GM19452 (cell line): ENCODE measurements around the gene TOB1.
"Not testable (repeated sequence)": the region's sequence is repeated elsewhere in the genome, so short reads cannot be mapped to it uniquely, and the experiment has no call there.

ENCODE experiments used
- ATAC-seq: cut with Tn5 transposase; IDR thresholded peaks from one replicate; pipeline ENCODE4 v1.9.1; 2021; ENCODE audit not compliant: unreplicated experiment

Gene TOB1

DNA sequence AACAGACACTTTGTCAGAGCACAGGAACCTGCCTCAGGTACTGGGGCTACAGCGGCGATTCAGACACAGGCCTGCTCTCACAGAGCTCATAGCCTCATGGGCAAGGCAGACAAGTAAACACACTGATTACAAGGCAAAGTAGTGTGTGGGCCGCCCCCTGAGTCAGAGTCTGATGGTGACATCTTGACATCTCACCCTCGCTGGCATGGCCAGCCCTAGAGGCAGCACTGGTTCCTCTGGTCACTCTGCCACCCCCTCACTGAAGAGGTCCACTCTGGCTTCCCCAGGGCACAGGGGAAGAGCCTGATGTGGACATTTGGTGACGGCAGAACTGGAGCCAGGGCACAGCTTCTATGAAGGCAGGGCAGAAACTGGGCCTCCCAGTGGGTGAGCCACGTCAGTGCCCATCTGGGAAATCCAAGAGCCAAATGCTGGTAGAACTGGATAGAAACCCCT is 32.9 kb upstream of the TOB1 start:
- no peak for ATAC-seq

DNA sequence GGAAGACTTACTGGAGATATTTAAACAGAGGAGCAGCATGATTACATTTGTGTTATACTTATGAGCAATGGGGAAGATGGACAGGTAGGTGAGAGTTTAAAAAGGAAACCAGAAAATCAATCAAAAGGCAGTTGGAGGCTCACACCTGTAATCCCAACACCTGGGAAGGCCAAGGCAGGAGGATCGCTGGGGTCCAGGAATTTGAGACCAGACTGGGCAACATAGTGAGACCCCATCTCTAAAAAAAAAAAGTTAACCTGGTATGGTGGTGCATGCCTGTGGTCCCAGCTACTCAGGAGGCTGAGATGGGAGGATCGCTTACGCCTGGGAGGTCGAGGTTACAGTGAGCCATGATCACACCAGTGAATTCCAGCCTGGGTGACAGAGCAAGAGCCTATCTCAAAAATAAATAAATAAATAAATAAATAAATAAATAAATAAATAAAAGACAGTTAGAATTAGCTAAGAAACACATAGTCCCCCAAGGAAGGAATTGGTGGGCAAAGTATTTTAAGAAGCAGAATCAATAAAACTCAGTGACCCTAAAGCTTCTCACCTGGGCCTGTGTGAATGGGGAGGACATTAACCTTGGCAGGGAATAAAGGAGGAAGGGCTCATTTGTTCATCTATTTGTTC is 32.3 kb upstream of the TOB1 start:
- no peak for ATAC-seq

DNA sequence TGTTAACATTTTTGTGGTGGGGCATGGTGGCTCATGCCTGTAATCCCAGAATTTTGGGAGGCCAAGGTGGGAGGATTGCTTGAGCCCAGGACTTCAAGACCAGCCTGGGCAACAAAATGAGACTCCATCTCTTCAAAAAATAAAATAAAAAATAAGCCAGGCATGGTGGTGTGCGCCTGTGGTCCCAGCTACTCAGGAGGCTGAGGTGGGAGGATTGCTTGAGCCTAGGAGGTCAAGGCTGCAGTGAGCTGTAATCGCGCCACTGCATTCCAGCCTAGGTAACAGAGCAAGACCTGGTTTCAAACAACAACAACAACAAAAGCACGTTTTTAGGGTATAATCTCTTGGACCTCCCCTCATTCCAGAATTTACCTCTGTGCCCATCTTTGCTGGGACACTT is 28.4 kb upstream of the TOB1 start:
- not testable (repeated sequence) for ATAC-seq

DNA sequence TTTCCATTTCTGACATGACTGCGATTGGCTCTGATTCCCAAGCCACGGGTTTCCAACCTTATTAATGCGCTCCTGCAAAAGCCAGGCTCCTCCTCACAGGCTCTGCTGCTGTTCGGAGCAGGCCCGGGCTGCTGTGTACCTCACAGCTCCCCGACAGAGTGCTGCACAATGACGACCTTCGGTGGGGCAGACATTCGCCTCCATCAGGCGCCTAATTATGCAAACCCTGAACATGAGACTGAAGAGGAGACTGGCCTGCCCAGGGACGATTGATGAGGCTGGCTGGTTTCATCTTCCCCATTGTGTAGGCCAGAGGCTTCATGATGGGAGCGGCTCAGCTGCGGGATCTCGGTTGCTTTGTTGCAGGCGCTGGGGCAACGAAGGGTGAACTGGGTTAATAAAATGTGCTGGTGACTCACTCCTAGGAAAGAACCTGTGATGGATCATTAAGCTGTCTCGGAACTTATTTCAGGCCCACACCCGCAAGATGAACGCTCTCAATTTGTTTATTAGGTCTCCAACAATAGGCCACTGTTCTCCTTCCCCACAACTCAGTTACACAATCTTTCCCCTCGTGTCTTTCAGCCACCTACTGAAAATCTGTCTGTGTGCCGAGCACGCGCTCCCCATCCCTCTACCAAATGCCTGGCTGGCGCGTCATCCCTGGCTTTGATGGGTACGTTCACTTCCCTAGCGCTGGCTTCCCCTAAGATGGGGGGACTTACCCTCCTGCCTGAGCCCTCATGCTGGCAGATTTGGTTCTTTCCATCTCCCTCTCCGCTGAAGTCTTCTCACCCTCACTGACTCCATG is 27.2 kb upstream of the TOB1 start:
- no peak for ATAC-seq

DNA sequence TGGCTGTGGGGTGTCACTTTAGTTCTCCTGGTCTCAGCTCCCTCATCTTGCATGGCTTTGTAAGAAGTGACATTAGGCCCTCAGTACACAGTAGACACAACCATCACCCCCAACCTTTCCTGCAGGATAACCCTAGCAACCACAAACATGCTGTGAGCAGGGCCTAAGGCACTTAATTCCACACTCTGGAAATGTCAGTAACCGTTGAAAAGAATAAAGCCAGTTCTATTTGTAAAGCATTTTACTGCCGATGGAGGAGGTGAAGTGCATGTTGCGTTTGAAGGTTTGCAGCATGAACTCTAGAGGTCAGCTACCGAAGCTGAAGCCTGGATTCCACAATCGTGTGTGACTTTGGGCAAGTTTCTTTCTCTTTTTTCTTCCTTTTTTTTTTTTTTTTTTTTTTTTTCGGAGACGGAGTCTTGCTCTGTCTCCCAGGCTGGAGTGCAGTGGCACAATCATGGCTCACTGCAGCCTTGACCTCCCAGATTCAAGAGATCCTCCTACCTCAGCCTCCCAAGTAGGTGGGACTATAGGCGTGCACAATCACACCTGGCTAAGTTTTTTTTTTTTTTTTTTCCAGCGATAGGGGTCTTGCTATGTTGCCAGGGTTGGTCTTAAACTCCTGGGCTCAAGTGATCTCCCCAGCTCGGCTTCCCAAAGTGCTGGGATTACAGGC is 26.1 kb upstream of the TOB1 start:
- no peak for ATAC-seq

DNA sequence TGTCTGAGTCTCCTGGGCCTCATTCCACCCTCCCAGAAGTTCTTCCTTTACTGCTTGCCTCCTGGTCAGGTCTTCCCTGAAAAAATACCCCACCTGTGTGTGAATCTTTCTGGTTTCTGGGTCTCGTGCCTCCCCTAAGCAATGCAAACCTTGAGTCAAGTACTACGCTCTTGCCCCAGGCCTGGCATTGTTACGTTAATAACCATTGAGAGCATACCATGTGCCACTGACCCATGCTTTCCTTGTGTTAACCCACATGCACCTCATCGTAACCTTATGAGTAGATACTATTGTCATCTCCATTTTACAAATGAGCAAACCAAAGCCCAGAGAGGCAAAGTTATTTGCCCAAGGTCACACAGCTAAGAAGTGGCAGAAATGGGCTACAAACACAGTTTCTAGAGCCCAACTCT is 25.4 kb upstream of the TOB1 start:
- ATAC-seq, result no peak

DNA sequence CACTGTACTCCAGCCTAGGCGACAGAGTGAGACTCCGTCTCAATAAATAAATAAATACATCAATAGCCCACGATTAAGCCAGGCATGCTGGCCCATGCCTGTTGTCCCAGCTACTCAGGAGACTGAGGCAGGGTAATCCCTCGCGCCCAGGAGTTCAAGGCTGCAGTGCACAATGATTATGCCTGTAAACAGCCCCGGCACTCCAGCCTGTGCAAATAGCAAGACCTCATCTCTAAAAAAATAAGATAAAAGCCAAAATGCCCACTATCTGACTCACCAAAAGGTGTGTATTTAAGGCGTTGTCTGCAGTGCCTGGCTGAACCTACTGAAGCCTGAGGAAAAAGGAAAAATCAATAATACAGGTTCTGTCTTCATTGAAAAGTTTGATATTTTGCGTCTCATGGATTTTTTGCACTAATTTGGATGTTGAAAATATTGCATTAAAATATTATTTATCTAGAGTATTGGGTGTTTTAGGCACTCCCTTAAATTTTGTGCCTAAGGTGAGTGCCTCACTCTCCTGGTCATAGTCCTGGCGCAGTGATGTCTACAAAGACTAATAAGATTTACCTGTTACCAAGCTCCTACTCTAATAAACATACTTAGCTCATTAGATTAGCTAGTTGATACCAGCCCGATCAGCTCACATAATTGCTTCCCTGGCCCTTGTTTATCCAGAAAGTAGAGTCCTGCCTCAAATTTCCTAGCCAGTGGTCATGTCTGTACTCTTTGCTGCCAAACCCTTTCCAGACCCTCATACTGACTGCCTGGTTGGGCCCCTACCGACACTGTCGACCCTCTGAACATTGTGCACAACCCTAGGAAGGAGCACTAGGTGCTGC is 24.7 kb upstream of the TOB1 start:
- no peak for ATAC-seq

DNA sequence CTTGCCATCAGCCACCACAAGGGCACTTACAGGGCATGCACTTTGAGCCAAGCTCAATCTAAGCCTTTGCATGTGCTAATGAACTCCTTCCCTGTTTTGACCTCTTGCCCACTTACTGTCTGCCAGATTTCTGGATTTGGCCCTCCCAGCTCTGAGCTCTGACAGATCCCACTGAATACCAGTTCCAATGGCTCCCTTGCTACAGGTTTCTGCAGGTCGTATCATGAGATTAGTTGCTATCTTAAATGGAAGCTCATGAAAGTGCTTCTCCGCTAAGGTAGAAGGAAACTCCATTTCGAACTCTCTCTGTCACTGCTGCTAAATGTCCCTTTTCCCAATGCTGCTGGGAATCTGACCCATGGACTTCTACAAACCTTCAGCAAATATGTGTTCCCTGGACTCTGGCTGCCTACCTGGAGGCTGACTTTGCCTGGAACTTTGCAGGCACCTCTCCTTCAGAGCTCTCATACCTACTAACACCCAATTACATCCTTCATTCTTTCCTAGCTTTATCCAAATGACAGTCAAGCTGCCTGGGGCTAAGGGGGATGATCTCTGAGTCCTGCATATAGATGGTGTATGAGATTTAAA is 23.5 kb upstream of the TOB1 start:
- no peak for ATAC-seq

DNA sequence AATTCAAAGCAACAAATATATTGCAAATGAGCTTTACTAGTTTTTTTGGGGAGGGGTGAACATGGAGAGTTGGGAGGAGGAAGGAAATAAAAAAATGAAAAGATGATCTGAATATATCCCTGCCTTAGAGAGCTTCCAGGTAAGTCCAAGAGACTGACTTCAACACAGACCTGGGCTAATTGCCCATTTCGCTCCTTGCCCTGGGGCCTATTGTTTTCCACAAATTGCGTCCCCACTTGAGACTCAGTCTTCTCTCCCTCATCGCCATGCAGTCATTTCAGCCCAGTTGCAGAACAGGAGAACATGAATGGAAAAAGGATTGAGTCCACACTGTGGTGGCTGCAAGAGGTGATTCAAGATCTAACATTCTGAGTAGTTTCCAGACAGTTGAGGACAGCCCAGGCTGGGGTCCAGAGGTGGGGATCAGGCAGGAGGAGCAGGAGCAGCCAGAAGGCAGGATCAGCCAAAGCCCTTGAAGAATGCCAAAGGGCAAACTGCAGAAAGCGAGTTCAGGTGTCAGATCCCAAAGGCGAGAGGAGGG is 21.6 kb upstream of the TOB1 start:
- no peak for ATAC-seq

DNA sequence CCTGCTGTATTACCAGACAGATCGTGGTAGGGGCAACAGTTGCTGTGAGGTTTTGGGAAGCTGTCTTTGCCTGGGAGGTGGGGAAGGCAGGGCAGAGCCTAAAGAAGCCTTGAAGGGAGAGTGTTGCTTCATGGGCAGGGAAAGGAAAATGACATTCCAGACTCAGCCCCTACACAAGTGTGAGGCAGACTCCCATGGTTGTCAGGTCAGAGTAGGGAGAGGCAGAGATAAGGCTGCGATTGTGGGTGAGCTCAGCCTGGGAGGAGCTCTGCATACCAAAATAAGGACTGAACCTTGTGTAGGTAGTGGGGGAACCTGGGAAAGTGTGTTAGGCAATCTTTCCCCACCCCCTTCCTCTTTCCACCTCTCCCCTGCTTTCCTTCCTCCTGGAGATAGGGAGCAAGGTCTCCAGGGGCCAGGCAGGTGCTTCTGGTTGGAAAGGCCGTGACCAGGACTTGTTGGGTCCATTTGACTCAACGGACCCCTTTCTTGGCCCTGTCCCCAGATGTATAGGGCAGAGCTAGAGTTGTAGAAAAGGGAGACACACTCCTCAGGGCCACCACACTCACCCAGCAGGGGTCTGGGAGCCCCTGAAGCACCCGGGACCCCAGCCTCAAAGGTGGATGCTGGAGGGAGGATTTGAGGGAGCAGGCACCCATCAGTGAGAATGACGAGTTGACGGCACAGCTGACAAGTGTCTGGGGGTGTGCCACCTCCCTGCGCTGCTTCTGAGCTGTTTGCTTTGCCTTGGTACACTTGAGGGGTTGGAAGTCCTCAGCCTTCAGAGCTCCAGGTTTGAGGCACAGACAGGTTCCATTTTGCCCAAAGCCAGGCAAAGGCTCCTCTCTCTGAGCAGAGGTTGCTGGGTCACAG is 18.5 kb upstream of the TOB1 start:
- no peak for ATAC-seq

DNA sequence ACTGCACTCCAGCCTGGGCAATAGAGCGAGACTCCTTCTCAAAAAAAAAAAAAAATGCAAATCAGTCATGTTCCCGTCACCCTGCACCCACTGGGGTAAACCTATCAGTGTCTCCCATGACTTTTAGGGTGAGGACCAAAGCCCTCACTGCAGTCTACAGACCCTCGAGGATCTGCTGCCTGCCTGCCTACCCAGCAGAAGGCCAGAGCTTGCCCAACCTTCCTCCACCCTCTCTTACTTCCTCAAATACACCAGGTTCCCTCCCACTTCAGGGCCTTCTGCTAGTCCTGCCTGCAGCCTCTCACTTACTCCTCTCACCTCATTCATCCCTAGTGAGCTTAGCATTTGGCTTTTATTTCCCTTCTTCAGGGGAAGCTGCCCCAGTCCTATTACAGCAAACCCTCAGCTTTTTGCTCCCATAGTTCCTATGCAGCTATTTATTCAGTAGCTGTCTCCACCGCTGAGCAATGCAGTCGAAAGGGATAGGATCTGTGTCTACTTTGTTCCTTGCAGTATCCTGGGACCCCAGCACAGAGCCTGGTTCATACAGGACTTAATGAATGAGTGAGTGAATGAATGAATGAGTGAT is 17.8 kb upstream of the TOB1 start:
- no peak for ATAC-seq

DNA sequence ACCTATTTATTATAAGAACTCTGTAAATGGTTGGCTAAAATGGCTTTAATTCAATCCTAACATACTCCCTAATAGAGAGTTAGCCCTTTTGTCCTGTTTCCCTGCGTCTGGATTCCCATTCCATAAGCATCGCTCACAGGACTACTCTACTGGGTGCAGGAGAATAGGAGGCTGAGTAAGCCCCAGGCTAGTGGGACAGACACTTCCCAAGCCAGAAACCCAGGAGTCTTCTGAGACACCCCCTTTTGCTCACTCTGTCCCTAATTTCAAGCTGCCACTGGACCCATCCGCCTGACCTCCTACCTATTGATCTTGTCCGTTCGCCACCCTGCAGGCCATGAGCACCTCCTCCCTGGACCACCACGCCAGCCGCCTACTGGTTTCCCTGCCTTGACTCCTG is 16.7 kb upstream of the TOB1 start:
- ATAC-seq, result no peak

DNA sequence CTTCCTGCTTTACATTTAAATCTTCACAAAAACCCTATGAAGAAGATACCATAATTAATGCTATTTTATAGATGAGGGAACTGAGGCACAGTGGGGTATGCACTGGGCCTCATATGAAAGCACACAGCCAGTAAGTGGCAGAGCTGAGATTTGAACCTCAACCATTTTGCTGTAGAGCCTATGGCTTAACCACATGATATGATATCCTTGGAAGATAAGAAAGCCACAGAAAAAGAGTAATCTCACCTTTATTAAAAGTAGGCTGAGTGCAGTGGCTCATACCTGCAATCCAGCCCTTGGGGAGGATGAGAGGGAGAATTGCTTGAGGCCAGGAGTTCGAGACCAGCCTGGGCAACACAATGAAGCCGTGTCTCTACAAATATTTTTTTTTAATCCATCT is 15.0 kb upstream of the TOB1 start:
- ATAC-seq, result no peak

DNA sequence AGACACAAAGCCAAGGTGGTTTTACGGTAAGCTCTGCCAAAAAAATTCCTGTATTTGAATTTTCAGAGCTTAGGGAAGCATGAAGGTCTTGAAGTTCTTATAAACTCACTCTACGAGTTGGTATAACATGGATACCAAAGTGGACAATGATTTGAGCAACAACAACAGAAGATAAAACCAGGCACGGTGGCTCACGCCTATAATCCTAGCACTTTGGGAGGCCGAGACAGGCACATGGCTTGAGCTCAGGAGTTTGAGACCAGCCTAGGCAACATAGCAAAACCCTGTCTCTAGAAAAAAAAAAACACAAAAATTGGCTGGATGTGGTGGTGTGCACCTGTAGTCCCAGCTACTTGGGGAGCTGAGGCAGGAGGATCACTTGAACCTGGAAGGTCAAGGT is 12.9 kb upstream of the TOB1 start:
- no peak for ATAC-seq

DNA sequence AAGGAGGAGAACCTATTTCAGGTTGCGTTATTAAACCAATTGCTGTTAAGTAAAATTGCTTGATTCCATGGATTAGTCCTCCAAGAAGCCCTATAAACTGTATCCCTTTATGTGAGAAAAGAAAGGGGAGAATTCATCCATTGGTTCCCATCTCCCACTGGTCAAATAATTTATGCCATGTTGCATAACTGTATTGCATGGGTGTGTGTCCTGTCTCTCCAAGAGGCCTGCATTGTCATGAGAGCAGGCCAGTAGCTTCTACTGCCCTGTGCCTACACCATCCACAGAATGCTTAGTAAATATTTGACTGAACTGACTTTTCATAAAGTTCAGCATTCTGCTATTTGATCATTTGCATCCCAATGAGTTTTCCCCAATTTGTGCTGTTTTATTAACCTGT is 11.7 kb upstream of the TOB1 start:
- ATAC-seq, result no peak

DNA sequence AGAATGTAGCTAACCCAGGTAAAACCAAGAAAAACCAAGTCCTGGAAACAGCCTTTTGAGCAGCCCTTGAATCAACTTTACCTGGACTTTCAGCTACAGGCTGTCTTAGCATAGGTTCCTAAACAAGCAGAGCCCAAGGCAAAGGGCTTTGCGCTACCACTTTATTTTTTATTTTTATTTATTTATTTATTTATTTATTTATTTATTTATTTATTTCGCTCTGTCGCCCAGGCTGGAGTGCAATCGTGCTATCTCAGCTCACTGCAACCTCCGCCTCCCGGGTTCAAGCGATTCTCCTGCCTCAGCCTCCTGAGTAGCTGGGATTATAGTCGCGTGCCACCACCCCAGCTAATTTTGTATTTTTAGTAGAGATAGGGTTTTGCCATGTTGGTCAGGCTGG is 10.9 kb upstream of the TOB1 start:
- ATAC-seq, result not testable (repeated sequence)

DNA sequence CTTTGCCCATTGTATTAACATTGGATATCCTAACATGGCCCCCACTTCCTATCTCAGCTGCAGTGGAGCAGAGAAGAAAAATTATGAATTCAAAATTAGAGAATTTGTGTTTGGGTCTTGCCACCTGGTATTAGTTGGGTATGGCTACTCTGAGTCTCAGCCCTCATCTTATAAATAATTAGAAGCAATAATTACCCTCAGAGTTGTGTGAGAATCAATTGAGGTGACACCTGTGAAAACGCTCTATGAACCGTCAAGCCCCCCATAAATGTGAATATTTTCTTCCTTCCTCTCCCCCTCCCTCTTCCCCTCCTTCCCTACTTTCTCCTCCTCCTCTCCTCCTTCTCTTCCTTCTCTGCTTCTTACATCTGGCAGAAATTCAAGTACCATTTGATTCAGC is 8.9 kb upstream of the TOB1 start:
- ATAC-seq, result no peak

DNA sequence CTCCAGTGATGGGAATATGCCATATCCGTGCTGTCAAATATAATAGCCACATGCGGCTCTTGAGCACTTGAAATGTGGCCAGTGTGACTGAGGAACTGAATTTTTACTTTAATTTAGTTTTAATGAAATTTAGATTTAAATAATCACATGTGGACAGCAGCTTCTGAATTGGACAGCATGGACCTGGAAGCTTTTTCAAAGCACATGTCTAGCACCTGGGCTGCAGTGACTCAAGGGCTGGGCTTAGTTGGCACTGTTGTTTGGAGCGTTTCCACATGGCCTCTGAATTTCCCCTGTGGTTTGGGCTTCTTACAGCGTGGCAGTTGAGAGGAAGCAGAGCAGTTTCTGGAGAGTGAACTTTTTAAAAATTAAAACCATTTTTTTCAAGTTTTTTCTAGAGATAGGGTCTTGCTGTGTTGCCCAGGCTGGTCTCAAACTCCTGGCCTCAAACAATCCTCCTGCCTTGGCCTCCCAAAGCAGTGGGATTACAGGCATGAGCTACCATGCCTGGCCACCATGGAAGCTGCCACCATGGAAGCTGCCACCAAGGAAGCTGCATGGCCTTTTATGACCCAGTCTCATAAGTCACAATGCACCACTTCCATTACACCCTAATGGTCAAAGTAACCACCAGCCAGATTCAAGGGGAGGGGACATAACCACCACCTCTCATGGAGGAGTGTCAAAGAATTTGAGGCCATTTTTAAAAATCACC is 6.7 kb upstream of the TOB1 start:
- ATAC-seq, result no peak

DNA sequence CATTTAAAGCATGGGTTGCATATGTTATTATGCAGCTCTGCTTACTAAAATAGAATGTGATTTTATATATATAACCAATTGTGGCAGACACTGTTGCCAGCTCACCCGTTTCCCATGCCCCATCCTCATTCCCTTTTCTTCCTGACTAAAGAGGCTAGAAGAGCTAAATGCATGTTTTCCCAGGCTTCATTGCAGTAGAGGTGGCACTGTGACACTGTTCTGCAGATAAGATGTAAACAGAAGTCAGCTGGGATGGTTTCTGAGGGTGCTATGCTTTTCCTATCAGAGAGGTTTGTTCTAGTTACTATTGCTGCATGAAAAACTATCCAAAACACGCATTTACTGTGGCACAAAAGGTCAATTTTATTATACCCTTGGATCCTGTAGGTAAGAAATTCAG is 5.7 kb upstream of the TOB1 start:
- no peak for ATAC-seq
